Measurements from ENCODE around the gene PKMYT1. TPM values are rescaled to one million over a fixed set of nuclear protein-coding genes. Genes with fewer than 3 reads are reported as not detected.
A peak's percentile ranks its signal among the peaks of the same experiment; 100 is the strongest.

PKMYT1 gene
- polyA plus RNA-seq, 1 donor from 2014 or later = 2.9 TPM

DNA sequence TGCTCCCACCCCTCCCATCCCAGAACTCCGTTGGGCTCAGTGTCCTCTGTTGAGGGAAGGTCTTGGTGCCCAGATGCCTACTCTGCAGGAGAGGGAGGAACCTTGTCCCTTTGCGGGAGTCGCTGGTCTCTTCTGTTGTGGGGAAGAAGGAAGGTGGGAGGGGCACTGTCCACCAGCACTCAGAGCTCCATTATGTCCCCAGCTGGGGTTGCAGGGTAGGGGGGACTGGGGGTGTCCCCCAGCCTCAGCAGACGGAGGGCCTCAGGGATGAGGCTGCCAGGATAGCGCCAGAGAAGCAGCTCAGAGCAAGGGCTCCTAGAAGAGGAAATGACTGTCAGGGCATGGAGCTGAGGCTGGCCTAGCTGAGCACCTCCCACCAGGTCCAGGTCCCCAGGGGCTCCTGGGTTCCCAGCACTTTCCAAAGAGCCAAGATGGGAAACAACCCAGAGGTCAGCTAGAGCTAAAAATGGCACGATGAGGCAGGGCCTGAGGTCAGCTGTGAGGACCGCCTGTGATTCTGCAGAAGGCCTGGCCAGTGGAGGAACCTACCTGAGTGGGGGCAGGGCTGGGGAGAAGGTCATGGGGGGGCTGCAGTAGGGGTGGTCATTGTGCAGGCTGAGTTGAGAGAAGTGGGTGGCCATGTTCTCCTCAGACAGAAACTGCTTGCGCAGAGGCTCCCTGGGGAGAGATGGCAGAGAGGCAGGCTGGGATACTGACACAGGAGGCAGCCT lies 42.6 kb upstream of the PKMYT1 start:
- Histone ChIP-seq H2AFZ (ENCODE audit: low read depth, low read length) (no peak overlapping the region), H3K79me2 (replicated peaks; ENCODE audit: insufficient read depth, low read length) (no peaks in the 10 kb centered on the region), H3K27me3 (ENCODE audit: insufficient read depth, low read depth, low read length) (peaks cover 28% of the 10 kb centered on the region), H3F3A (ENCODE audit: insufficient read depth, low read length, poor library complexity, severe bottlenecking) (no peaks in the 10 kb centered on the region), H3K27ac (ENCODE audit: low read length) (no peak overlapping the region), H3K36me3 (ENCODE audit: insufficient read depth, low read length) (no peaks in the 10 kb centered on the region), H3K9ac (ENCODE audit: low read length) (peak overlapping the region; percentile 83), H3K4me3 (ENCODE audit: low read length) (peak overlapping the region; percentile 82), H4K20me1 (ENCODE audit: insufficient read depth) (no peaks in the 10 kb centered on the region), H3K9me3 (ENCODE audit: low read length) (no peaks in the 10 kb centered on the region), H3K9me2 (ENCODE audit: insufficient read depth, low read length) (no peaks in the 10 kb centered on the region), H3K4me2 (ENCODE audit: low read length) (peak overlapping the region; percentile 71)
- TF ChIP-seq MXI1 (conservative IDR thresholded peaks at IDR 0.05; ENCODE audit: poor library complexity, severe bottlenecking) (no peak), EP300 (conservative IDR thresholded peaks at IDR 0.05; ENCODE audit: poor library complexity, severe bottlenecking) (no peak), POLR2AphosphoS5 (IDR thresholded peaks at IDR 0.05) (no peak)

DNA sequence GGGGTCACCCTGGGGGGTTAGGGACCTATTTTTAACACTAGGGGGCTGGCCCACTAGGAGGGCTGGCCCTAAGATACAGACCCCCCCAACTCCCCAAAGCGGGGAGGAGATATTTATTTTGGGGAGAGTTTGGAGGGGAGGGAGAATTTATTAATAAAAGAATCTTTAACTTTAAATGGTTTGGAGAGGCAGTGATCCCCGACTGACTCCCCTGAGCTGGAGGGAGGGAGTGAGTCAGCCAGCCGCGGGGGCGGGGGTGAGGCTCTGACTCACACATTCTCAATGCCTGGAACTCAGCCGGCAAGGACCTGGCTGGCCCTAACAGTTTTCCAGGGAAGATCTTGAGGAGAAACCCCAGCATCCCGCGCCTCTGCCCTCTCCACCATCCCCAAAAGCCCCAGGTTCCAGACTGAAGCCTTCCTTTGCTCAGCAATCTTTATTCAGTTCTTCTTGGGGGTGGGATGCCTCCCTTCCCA lies 42.0 kb upstream of the PKMYT1 start:
- TF ChIP-seq CTCF (IDR thresholded peaks at IDR 0.05; ENCODE audit: poor library complexity, severe bottlenecking) = no peak
- TF ChIP-seq MXI1 (conservative IDR thresholded peaks at IDR 0.05; ENCODE audit: poor library complexity, severe bottlenecking) = no peak
- TF ChIP-seq EZH2 (IDR thresholded peaks at IDR 0.05; ENCODE audit: borderline replicate concordance, insufficient read depth, low read length, poor library complexity, severe bottlenecking) = no peak
- TF ChIP-seq TAF1 (IDR thresholded peaks at IDR 0.05; ENCODE audit: low read depth) = no peak
- TF ChIP-seq, protein P1, sequence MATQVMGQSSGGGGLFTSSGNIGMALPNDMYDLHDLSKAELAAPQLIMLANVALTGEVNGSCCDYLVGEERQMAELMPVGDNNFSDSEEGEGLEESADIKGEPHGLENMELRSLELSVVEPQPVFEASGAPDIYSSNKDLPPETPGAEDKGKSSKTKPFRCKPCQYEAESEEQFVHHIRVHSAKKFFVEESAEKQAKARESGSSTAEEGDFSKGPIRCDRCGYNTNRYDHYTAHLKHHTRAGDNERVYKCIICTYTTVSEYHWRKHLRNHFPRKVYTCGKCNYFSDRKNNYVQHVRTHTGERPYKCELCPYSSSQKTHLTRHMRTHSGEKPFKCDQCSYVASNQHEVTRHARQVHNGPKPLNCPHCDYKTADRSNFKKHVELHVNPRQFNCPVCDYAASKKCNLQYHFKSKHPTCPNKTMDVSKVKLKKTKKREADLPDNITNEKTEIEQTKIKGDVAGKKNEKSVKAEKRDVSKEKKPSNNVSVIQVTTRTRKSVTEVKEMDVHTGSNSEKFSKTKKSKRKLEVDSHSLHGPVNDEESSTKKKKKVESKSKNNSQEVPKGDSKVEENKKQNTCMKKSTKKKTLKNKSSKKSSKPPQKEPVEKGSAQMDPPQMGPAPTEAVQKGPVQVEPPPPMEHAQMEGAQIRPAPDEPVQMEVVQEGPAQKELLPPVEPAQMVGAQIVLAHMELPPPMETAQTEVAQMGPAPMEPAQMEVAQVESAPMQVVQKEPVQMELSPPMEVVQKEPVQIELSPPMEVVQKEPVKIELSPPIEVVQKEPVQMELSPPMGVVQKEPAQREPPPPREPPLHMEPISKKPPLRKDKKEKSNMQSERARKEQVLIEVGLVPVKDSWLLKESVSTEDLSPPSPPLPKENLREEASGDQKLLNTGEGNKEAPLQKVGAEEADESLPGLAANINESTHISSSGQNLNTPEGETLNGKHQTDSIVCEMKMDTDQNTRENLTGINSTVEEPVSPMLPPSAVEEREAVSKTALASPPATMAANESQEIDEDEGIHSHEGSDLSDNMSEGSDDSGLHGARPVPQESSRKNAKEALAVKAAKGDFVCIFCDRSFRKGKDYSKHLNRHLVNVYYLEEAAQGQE (IDR thresholded peaks at IDR 0.05; ENCODE audit: borderline replicate concordance) = no peak
- no peak for TF ChIP-seq SMC3 (conservative IDR thresholded peaks at IDR 0.05; ENCODE audit: poor library complexity)
- TF ChIP-seq EP300 (conservative IDR thresholded peaks at IDR 0.05; ENCODE audit: poor library complexity, severe bottlenecking) = no peak
- TF ChIP-seq RAD21 (conservative IDR thresholded peaks at IDR 0.05) = no peak
- no peak for TF ChIP-seq POLR2AphosphoS5 (IDR thresholded peaks at IDR 0.05)
- no peak overlapping the region for H3K9ac ChIP-seq (ENCODE audit: low read length)
- H3K79me2 ChIP-seq (replicated peaks; ENCODE audit: insufficient read depth, low read length) = no peaks in the 10 kb centered on the region

More for the DNA sequence above, 42.0 kb upstream of the PKMYT1 start:
- H3K9me2 ChIP-seq (ENCODE audit: insufficient read depth, low read length) = no peaks in the 10 kb centered on the region
- H3F3A ChIP-seq (ENCODE audit: insufficient read depth, low read length, poor library complexity, severe bottlenecking) = no peaks in the 10 kb centered on the region
- H3K27ac ChIP-seq (ENCODE audit: low read length) = no peak overlapping the region
- no peaks in the 10 kb centered on the region for H3K36me3 ChIP-seq (ENCODE audit: insufficient read depth, low read length)
- no peak overlapping the region for H2AFZ ChIP-seq (ENCODE audit: low read depth, low read length)
- peak overlapping the region; percentile 82 for H3K4me3 ChIP-seq (ENCODE audit: low read length)
- no peaks in the 10 kb centered on the region for H4K20me1 ChIP-seq (ENCODE audit: insufficient read depth)
- H3K4me2 ChIP-seq (ENCODE audit: low read length) = no peak overlapping the region
- H3K27me3 ChIP-seq (ENCODE audit: insufficient read depth, low read depth, low read length) = peaks cover 34% of the 10 kb centered on the region
- no peaks in the 10 kb centered on the region for H3K9me3 ChIP-seq (ENCODE audit: low read length)
